HL-60 (cell line): ENCODE measurements around the gene DPYSL5.

Experiments
- POLR2AphosphoS5 ChIP-seq: IDR thresholded peaks from 2 replicates; pipeline ENCODE4 v1.6.1; 2012; ENCODE audit warnings: low read depth
- TF ChIP-seq, protein P1 (sequence below): IDR thresholded peaks from one replicate; pipeline ENCODE4 v1.5.1; 2011; ENCODE audit warnings: low read length, control low read depth, inconsistent platforms; ENCODE audit not compliant: insufficient read depth

DNA sequence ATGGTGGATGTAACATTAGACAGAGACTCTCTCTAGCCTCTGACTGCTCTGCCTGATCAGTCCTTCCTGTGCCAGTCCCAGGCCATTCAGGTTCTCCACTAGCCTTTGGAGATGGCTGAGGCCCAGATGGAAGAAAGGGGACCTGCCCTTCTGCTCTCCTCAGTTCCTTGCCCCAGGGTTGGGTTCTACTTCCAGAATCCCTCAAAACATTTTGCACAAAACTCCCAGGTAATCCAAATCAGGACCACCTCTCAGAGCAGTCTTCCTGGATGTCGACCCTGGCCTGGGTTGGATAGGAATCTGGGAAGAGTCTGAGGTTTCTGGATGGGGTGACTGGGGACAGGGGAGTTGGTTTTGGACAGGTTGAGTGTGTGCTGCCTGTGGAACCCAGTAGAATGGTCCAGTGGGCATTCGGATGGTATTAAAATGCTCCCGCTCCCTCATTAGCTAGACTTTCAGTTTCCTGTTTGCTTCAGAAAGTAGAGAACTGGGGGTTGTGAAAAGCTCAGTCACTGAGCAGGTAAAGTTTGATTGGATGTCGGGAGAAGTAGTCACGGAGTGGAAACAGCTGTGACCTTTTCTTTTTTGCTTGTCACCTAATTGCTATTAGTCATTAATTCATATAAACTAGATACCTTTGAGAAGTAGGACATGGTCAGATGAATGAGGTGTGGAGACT lies 37.9 kb downstream of the DPYSL5 start:
- TF ChIP-seq, protein P1, sequence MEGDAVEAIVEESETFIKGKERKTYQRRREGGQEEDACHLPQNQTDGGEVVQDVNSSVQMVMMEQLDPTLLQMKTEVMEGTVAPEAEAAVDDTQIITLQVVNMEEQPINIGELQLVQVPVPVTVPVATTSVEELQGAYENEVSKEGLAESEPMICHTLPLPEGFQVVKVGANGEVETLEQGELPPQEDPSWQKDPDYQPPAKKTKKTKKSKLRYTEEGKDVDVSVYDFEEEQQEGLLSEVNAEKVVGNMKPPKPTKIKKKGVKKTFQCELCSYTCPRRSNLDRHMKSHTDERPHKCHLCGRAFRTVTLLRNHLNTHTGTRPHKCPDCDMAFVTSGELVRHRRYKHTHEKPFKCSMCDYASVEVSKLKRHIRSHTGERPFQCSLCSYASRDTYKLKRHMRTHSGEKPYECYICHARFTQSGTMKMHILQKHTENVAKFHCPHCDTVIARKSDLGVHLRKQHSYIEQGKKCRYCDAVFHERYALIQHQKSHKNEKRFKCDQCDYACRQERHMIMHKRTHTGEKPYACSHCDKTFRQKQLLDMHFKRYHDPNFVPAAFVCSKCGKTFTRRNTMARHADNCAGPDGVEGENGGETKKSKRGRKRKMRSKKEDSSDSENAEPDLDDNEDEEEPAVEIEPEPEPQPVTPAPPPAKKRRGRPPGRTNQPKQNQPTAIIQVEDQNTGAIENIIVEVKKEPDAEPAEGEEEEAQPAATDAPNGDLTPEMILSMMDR = no peak
- TF ChIP-seq POLR2AphosphoS5 = no peak
